GM18526 (cell line): ENCODE data around the gene SERPING1.

Source experiments
- POLR2A ChIP-seq: IDR thresholded peaks from 3 replicates; pipeline ENCODE4 v1.6.1; 2011; ENCODE audit not compliant: insufficient read length; ENCODE audit errors: extremely low read depth

Gene SERPING1

GRCh38 chr11:57584341-57584740 is 13.1 kb upstream of the SERPING1 start:
- TF ChIP-seq POLR2A = no peak

GRCh38 chr11:57585301-57585700 is 12.2 kb upstream of the SERPING1 start:
- no peak for TF ChIP-seq POLR2A

GRCh38 chr11:57586711-57587245 is 10.7 kb upstream of the SERPING1 start:
- no peak for TF ChIP-seq POLR2A

- TF ChIP-seq POLR2A = no peak
Measured at GRCh38 chr11:57588046-57588710, 9.3 kb upstream of the SERPING1 start.

- no peak for TF ChIP-seq POLR2A
Measured at GRCh38 chr11:57596266-57596885, 1.1 kb upstream of the SERPING1 start.

GRCh38 chr11:57597916-57598830 is 688 bp downstream of the SERPING1 start:
- no peak for TF ChIP-seq POLR2A

GRCh38 chr11:57598831-57599155 is 1.3 kb downstream of the SERPING1 start:
- TF ChIP-seq POLR2A = no peak

- no peak for TF ChIP-seq POLR2A
Measured at GRCh38 chr11:57599381-57599780, 1.9 kb downstream of the SERPING1 start.

- no peak for TF ChIP-seq POLR2A
Measured at GRCh38 chr11:57601297-57601696, 3.8 kb downstream of the SERPING1 start.

GRCh38 chr11:57604296-57605027 is 7.0 kb downstream of the SERPING1 start:
- no peak for TF ChIP-seq POLR2A

GRCh38 chr11:57605028-57605420 is 7.5 kb downstream of the SERPING1 start:
- no peak for TF ChIP-seq POLR2A

GRCh38 chr11:57610170-57610569 is 12.7 kb downstream of the SERPING1 start:
- TF ChIP-seq POLR2A = no peak

GRCh38 chr11:57614234-57614772 is 16.8 kb downstream of the SERPING1 start:
- TF ChIP-seq POLR2A = no peak

GRCh38 chr11:57615308-57615707 is 17.8 kb downstream of the SERPING1 start:
- TF ChIP-seq POLR2A = no peak

- TF ChIP-seq POLR2A = no peak
Measured at GRCh38 chr11:57616595-57616994, 19.1 kb downstream of the SERPING1 start.
